Neural progenitor cell (in vitro differentiated cells): ENCODE measurements around the gene TEAD1.

ENCODE experiments used
- CTCF ChIP-seq: fragments of 200-600 bp; sonication (generic); IDR thresholded peaks from 2 replicates; pipeline ENCODE4 v1.5.1; 2017; ENCODE audit warnings: antibody characterized with exemption, mild to moderate bottlenecking
- EZH2 ChIP-seq: fragments of 200-600 bp; sonication (generic); IDR thresholded peaks from 2 replicates; pipeline ENCODE4 v1.6.1; 2017; ENCODE audit warnings: antibody characterized with exemption, mild to moderate bottlenecking, moderate library complexity
- EZH2phosphoT487 ChIP-seq: fragments of 200-600 bp; sonication (generic); IDR thresholded peaks from 2 replicates; pipeline ENCODE4 v1.6.1; 2017; ENCODE audit warnings: antibody characterized with exemption

- TF ChIP-seq CTCF = no peak
- no peak for TF ChIP-seq EZH2
- TF ChIP-seq EZH2phosphoT487 = no peak
Measured at GRCh38 chr11:12927221-12927620, 253.0 kb downstream of the TEAD1 start.
